ENCODE results near the gene CC2D1A.

The CC2D1A gene

DNA sequence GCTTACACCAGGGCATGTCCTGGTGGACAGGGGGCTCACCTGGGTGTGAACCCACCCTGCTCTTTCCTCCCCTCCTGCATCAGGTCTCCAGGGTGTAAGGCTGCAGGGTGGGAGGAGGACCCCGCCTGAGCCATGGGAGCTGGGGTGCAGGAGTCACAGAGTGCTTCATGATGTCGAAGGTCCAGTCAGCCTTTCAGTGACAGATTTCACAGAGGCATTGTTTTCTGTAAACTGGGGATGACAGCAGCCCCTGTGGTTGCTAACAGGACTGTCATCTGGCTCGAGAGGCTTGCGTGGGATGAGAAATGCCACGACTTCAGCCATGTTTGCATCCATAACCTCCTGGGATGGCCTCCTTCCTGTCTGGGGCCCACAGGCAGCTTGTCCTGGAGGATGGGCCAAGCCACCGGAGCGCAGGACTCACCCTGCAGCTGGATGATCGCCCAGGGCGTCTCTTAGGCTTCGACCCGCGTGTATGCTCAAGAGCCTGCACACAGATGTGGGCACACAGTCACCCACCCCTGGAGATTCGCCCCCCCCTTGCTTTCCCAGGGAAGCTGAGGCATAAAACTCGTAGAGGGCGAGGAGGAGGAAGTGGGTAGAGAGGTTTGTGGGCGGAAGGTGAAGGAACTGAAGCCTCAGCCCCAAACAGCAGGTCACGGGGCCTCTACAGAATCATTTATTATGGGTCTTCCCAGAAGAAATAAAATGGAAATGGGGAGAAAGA lies 24.1 kb upstream of the CC2D1A start:
- Histone ChIP-seq H3K4me3 (no peak overlapping the region), H3K9ac (ENCODE audit: insufficient read length) (no peak overlapping the region), H3K9me3 (ENCODE audit: low read depth, low read length) (no peaks in the 10 kb centered on the region), H3K27ac (peak overlapping the region; percentile 42; the same call in 1 of the 2 replicates), H3K36me3 (ENCODE audit: insufficient read depth, low read length) (no peaks in the 10 kb centered on the region)
- TF ChIP-seq FOXP2 (optimal IDR thresholded peaks at IDR 0.05; ENCODE audit: control extremely low read depth, extremely low read length, insufficient read depth) = no peak
- no peak for TF ChIP-seq EZH2 (IDR thresholded peaks at IDR 0.05)
- no peak for TF ChIP-seq POLR2AphosphoS5 (IDR thresholded peaks at IDR 0.05; ENCODE audit: borderline replicate concordance, low read depth, low read length)
- DNase-seq (ENCODE audit: low read depth, low spot score) = no peak

DNA sequence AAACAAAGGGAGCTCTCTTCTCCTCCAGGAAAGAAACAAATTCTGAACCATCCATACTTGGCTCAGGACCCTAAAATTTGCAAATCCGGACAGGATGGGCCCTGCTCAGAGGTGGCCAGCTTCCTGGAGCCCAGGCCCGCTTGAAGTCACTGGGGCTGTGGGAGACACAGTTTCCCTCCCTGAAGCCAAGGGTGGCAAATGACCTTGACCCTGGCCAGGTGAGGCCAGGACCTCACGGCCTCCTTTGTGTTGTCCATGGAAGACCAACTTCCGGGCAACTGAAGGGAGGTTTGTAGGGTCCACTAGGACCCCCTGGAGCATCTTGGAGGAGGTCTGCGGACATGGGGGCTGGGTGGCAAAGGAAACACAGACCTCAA lies 23.6 kb upstream of the CC2D1A start:
- TF ChIP-seq FOXP2 (optimal IDR thresholded peaks at IDR 0.05; ENCODE audit: control extremely low read depth, extremely low read length, insufficient read depth) (no peak), POLR2AphosphoS5 (IDR thresholded peaks at IDR 0.05; ENCODE audit: borderline replicate concordance, low read depth, low read length) (no peak), EZH2 (IDR thresholded peaks at IDR 0.05) (no peak)
- Histone ChIP-seq H3K36me3 (ENCODE audit: insufficient read depth, low read length) (no peaks in the 10 kb centered on the region), H3K9me3 (ENCODE audit: low read depth, low read length) (no peaks in the 10 kb centered on the region), H3K9ac (ENCODE audit: insufficient read length) (no peak overlapping the region), H3K27ac (peak overlapping the region; percentile 42; the same call in 1 of the 2 replicates), H3K4me3 (no peak overlapping the region)
- no peak for DNase-seq (ENCODE audit: low read depth, low spot score)

DNA sequence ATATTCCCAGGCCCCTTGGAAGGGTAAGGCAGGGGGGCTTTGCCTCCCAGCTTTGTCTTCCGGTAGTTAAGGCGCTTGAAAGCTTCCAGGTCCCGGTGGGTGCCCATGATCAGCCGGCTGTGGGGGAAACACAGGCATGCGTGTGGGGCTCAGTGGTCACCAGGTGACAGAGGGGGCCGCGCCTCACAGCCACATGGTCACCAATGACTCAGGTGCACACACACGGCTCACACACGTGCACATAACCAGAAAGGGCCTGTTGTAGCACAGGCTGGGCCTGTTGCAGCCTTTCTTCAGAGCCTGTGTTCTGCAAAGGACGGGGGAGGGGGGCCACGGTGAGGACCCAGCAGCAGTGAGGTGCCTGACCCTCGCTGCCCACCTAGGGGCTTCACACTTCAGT lies 23.2 kb upstream of the CC2D1A start:
- Histone ChIP-seq H3K4me3 (no peak overlapping the region), H3K9me3 (ENCODE audit: low read depth, low read length) (no peaks in the 10 kb centered on the region), H3K27ac (no peak overlapping the region), H3K9ac (ENCODE audit: insufficient read length) (no peak overlapping the region), H3K36me3 (ENCODE audit: insufficient read depth, low read length) (no peaks in the 10 kb centered on the region)
- no peak for DNase-seq (ENCODE audit: low read depth, low spot score)
- TF ChIP-seq FOXP2 (optimal IDR thresholded peaks at IDR 0.05; ENCODE audit: control extremely low read depth, extremely low read length, insufficient read depth) = no peak
- TF ChIP-seq POLR2AphosphoS5 (IDR thresholded peaks at IDR 0.05; ENCODE audit: borderline replicate concordance, low read depth, low read length) = no peak
- TF ChIP-seq EZH2 (IDR thresholded peaks at IDR 0.05) = no peak

DNA sequence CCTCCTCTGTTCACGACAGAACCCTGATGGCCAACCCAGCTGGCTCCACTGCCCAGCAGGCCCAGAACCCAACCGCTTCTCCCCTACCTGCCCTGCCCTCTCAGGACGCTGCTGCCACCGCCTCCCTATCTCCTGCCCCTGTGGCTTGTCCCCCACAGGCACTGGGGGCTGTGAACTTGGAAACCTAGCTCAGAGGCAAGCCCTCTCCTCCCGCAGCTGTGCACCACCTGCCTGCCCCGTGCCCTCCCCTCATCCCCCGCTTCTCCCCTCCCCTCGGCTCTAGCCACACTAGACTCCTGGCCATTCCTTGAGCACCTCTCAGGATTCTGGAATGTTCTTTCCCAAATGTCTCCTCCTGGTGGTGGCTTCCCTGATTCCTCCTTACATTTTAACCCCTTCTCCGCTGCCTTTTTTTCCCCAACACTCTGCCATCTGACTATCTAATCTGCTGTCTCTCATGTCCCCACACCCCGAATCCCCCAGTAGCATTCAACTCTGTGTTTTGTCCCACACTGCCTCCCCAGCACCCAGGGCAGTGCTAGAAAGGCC lies 22.4 kb upstream of the CC2D1A start:
- H3K4me3 ChIP-seq = no peak overlapping the region
- DNase-seq (ENCODE audit: low read depth, low spot score) = no peak
- H3K36me3 ChIP-seq (ENCODE audit: insufficient read depth, low read length) = no peaks in the 10 kb centered on the region
- no peak for TF ChIP-seq POLR2AphosphoS5 (IDR thresholded peaks at IDR 0.05; ENCODE audit: borderline replicate concordance, low read depth, low read length)
- TF ChIP-seq FOXP2 (optimal IDR thresholded peaks at IDR 0.05; ENCODE audit: control extremely low read depth, extremely low read length, insufficient read depth) = no peak
- TF ChIP-seq EZH2 (IDR thresholded peaks at IDR 0.05) = no peak
- H3K9ac ChIP-seq (ENCODE audit: insufficient read length) = no peak overlapping the region
- H3K27ac ChIP-seq = no peak overlapping the region
- no peaks in the 10 kb centered on the region for H3K9me3 ChIP-seq (ENCODE audit: low read depth, low read length)

DNA sequence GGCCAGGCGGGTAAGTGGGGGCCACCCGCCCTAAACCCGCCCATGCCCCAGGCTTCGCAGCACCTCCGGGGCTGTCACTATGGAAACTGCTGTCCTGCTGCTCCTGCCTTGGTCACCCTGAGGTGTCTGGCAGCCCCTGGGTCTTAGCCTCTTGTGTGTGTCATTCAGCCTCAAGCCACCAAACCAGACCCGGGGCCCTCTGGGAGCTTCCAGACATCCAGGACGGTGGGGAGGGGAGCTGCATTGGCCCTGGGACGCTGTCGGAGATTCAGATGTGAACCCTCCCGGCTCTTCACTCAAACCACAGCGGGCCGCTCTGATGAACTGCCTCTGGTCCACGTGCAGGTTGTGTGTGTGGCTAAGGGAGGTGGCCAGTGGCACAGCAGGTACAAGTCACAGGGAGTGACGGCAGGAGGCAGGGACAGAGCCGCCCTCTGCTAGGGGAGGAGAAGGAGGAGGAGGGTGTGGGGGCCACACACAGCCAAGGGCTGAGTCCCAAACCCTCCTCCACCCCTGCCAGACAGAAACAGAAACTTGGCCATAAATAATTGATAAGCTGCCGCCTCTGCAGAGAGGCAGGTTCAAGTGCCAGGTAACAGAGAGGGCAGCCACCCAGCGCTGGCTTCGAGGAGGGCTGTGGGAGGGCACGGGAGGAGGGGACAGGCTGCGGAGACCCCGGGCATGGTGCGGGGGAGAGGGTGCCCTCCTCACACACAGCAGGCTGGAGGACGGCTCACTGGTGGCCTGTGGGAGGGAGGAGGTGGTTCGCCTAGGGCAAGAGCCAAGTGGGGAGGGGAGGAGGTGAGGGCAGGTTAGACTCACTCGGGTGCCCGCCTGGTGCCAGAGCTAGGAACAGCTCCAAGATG lies 21.0 kb upstream of the CC2D1A start:
- no peak overlapping the region for H3K9ac ChIP-seq (ENCODE audit: insufficient read length)
- no peaks in the 10 kb centered on the region for H3K9me3 ChIP-seq (ENCODE audit: low read depth, low read length)

DNA sequence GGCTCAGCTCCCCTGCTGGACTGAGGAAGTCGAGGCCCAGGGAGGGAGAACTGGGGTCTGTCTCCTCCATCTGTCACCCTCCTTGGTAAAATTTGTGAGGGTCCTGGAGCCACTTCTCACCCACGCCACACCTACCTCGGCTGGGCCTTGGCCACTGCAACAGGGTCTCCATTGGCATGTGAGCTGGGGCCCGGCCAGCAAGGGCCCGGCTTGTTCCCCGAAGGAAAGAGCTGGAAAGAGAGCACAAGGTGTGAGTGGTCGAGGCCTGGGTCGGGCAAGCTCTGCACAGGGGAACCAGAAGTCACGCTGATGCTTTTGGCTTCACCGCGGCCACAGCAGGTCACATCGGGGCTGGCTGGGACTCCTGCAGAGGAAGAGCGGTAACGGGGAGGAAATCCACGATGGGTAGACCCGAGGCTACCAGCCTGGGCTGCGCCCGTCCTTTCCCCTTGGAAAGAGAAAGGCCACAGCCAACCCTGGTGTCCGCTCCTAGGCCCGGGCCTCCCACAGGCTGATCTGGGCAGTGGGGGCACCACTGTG lies 20.1 kb upstream of the CC2D1A start:
- no peak for DNase-seq (ENCODE audit: low read depth, low spot score)
- H3K27ac ChIP-seq = no peak overlapping the region
- H3K36me3 ChIP-seq (ENCODE audit: insufficient read depth, low read length) = no peaks in the 10 kb centered on the region
- TF ChIP-seq EZH2 (IDR thresholded peaks at IDR 0.05) (no peak), POLR2AphosphoS5 (IDR thresholded peaks at IDR 0.05; ENCODE audit: borderline replicate concordance, low read depth, low read length) (no peak), FOXP2 (optimal IDR thresholded peaks at IDR 0.05; ENCODE audit: control extremely low read depth, extremely low read length, insufficient read depth) (no peak)
- no peak overlapping the region for H3K4me3 ChIP-seq
- no peaks in the 10 kb centered on the region for H3K9me3 ChIP-seq (ENCODE audit: low read depth, low read length)
- no peak overlapping the region for H3K9ac ChIP-seq (ENCODE audit: insufficient read length)

More for the DNA sequence above, 21.0 kb upstream of the CC2D1A start:
- DNase-seq (ENCODE audit: low read depth, low spot score) = no peak
- TF ChIP-seq FOXP2 (optimal IDR thresholded peaks at IDR 0.05; ENCODE audit: control extremely low read depth, extremely low read length, insufficient read depth) (no peak), POLR2AphosphoS5 (IDR thresholded peaks at IDR 0.05; ENCODE audit: borderline replicate concordance, low read depth, low read length) (no peak), EZH2 (IDR thresholded peaks at IDR 0.05) (no peak)
- Histone ChIP-seq H3K4me3 (no peak overlapping the region), H3K36me3 (ENCODE audit: insufficient read depth, low read length) (no peaks in the 10 kb centered on the region), H3K27ac (no peak overlapping the region)

DNA sequence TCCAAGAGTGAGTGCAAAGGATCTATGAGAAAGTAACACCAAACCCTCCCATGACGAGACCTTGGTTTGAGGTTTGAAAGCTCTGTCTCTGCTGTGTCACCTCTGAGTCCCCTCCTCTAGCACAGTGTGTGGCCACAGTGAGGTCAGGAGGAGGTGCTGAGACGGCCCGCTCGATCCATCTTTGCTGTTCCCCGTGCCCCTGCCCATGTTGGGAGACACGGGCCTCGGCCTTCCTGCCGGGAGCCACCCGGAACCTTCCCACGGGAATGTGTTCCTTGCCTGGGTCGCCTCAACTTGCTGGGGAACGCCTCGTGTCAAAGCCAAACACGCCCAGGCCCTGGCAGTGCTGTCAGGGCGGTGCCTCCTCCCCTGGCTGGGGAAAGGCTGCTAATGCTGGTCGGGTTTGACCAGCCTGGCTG lies 19.0 kb upstream of the CC2D1A start:
- H3K36me3 ChIP-seq (ENCODE audit: insufficient read depth, low read length) = no peaks in the 10 kb centered on the region
- no peak overlapping the region for H3K4me3 ChIP-seq
- no peak overlapping the region for H3K9ac ChIP-seq (ENCODE audit: insufficient read length)
- no peak for DNase-seq (ENCODE audit: low read depth, low spot score)
- H3K27ac ChIP-seq = no peak overlapping the region
- H3K9me3 ChIP-seq (ENCODE audit: low read depth, low read length) = no peaks in the 10 kb centered on the region
- TF ChIP-seq POLR2AphosphoS5 (IDR thresholded peaks at IDR 0.05; ENCODE audit: borderline replicate concordance, low read depth, low read length) = no peak
- TF ChIP-seq EZH2 (IDR thresholded peaks at IDR 0.05) = no peak

DNA sequence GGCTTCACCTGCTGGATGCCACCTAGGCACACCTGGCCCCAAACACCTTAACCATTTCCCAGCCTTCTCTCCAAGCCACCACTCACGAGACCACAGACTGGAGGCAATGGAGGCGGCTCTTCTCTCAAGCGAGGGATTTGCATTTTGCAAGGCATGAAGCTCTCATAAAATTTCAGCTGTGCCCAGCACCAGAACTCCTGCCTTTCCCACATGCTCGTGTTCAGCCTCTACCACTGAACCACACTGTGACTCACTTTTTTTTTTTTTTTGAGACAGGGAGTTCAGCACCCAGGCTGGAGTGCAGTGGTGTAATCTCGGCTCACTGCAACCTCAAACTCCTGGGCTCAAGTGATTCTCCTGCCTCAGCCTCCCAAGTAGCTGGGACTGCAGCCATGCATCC lies 18.5 kb upstream of the CC2D1A start:
- Histone ChIP-seq H3K36me3 (ENCODE audit: insufficient read depth, low read length) (no peaks in the 10 kb centered on the region), H3K9me3 (ENCODE audit: low read depth, low read length) (no peaks in the 10 kb centered on the region), H3K9ac (ENCODE audit: insufficient read length) (no peak overlapping the region), H3K27ac (no peak overlapping the region), H3K4me3 (no peak overlapping the region)
- TF ChIP-seq EZH2 (IDR thresholded peaks at IDR 0.05) (no peak), FOXP2 (optimal IDR thresholded peaks at IDR 0.05; ENCODE audit: control extremely low read depth, extremely low read length, insufficient read depth) (no peak), POLR2AphosphoS5 (IDR thresholded peaks at IDR 0.05; ENCODE audit: borderline replicate concordance, low read depth, low read length) (no peak)
- no peak for DNase-seq (ENCODE audit: low read depth, low spot score)
